HCT116 (cell line): ENCODE measurements around the gene KIFAP3. TPM values are rescaled to one million over a fixed set of nuclear protein-coding genes. Genes with fewer than 3 reads are reported as not detected.
A peak's percentile ranks its signal among the peaks of the same experiment; 100 is the strongest.

Experiments used
- ATAC-seq: fragments of 200-7000 bp; cut with Tn5 transposase; 2 replicates; pipeline ENCODE4 v1.9.1; 2020; ENCODE audit warnings: mild to moderate bottlenecking, moderate library complexity
- BruUV-seq: library from RNA; stranded (reverse); fragments of 400-500 nt; replicated peaks from 2 replicates; lab custom pipeline; 2021; lab: Mats Ljungman, UMichigan
- CTCF ChIA-PET: fragments of 300-600 bp; sonication (Branson Sonifier 250); formaldehyde crosslinking; loops from one replicate; lab custom pipeline; 2021; ENCODE audit warnings: antibody characterized with exemption; lab: Charles Lee
- POLR2A ChIA-PET: fragments of 300-600, 350-600 bp; sonication (Branson Sonifier 250); formaldehyde crosslinking; loops from one replicate; lab custom pipeline; 2021; ENCODE audit warnings: antibody characterized with exemption; lab: Charles Lee
- RAD21 ChIA-PET, 2 experiments: fragments of 300-600 bp; sonication (Branson Sonifier 250); formaldehyde crosslinking; loops; one replicate each; lab custom pipeline; 2023; ENCODE audit warnings: low total read pairs in 2 of 2; ENCODE audit not compliant: uncharacterized antibody in 2 of 2, unreplicated experiment in 2 of 2, low non-redundant PET in 1 of 2; lab: Charles Lee
- DNase-seq: peaks from one replicate; pipeline ENCODE4 v3.0.0-alpha.2; 2010; ENCODE audit warnings: low read depth, low spot score
- H2AFZ ChIP-seq: fragments of 200-600 bp; shearing (Covaris generic), sonication (generic); 2 replicates; pipeline ENCODE4 v1.6.1; 2017; ENCODE audit warnings: low read depth, mixed run types, mixed read lengths, antibody characterized with exemption, low read length; ENCODE audit not compliant: poor library complexity, severe bottlenecking
- H3K27ac ChIP-seq: 2 replicates; pipeline ENCODE4 v1.5.1; 2012; ENCODE audit warnings: low read depth, low read length
- H3K27me3 ChIP-seq: fragments of 200-600 bp; sonication (generic); 2 replicates; pipeline ENCODE4 v1.6.1; 2016; ENCODE audit warnings: mixed run types, low read length, mixed read lengths; ENCODE audit not compliant: insufficient read depth
- H3K36me3 ChIP-seq, 2 experiments: fragments of 200-500 bp in 1 of 2; fragments of 200-600 bp in 1 of 2; sonication (Bioruptor generic) in 1 of 2; sonication (generic) in 1 of 2; 2 replicates each; pipeline versions ENCODE4 v1.5.1 to v1.6.1; 2014 to 2016; ENCODE audit warnings: low read length in 2 of 2, inconsistent platforms in 1 of 2, mixed read lengths in 1 of 2, mixed run types in 1 of 2; ENCODE audit not compliant: insufficient read depth in 2 of 2, control insufficient read depth in 1 of 2
- H3K4me1 ChIP-seq, 2 experiments: fragments of 200-600 bp in 1 of 2; sonication (generic) in 1 of 2; 2 replicates each; pipeline versions ENCODE4 v1.5.1 to v1.6.1; 2012 to 2017; ENCODE audit warnings: low read length in 2 of 2, inconsistent platforms in 1 of 2, mild to moderate bottlenecking in 1 of 2, mixed read lengths in 1 of 2, mixed run types in 1 of 2, moderate library complexity in 1 of 2; ENCODE audit not compliant: insufficient read depth in 2 of 2, control insufficient read depth in 1 of 2
- H3K4me2 ChIP-seq: fragments of 200-600 bp; sonication (generic); 2 replicates; pipeline ENCODE4 v1.6.1; 2017; ENCODE audit warnings: mixed run types, low read length, mixed read lengths
- H3K4me3 ChIP-seq, 2 experiments: fragments of 200-600 bp in 1 of 2; sonication (generic) in 1 of 2; replicated peaks in 1 of 2; 2 replicates each; pipeline ENCODE4 v1.5.1; 2011 to 2016; ENCODE audit warnings: low read length in 2 of 2, control low read depth in 1 of 2, low read depth in 1 of 2, mild to moderate bottlenecking in 1 of 2, mixed read lengths in 1 of 2, mixed run types in 1 of 2
- H3K79me2 ChIP-seq: fragments of 200-600 bp; sonication (generic); 2 replicates; pipeline ENCODE4 v1.6.1; 2017; ENCODE audit warnings: mild to moderate bottlenecking, mixed run types, low read length, moderate library complexity, mixed read lengths; ENCODE audit not compliant: insufficient read depth
- H3K9ac ChIP-seq: fragments of 200-600 bp; sonication (generic); 2 replicates; pipeline ENCODE4 v1.6.1; 2016; ENCODE audit warnings: low read length, mixed read lengths
- H3K9me2 ChIP-seq: fragments of 200-600 bp; sonication (generic), shearing (Covaris generic); 2 replicates; pipeline ENCODE4 v1.6.1; 2017; ENCODE audit warnings: mixed run types, mild to moderate bottlenecking, moderate library complexity; ENCODE audit not compliant: insufficient read depth
- H3K9me3 ChIP-seq, 2 experiments: fragments of 200-500 bp in 1 of 2; fragments of 200-600 bp in 1 of 2; sonication (Bioruptor generic) in 1 of 2; sonication (generic) in 1 of 2; 2 replicates each; pipeline ENCODE4 v1.6.1; 2014 to 2017; ENCODE audit warnings: low read length in 2 of 2, mixed read lengths in 2 of 2, inconsistent platforms in 1 of 2, low read depth in 1 of 2, mild to moderate bottlenecking in 1 of 2, mixed run types in 1 of 2, moderate library complexity in 1 of 2; ENCODE audit not compliant: control insufficient read depth in 1 of 2, insufficient read depth in 1 of 2
- H4K20me1 ChIP-seq: fragments of 200-600 bp; sonication (generic), shearing (Covaris generic); 2 replicates; pipeline ENCODE4 v1.6.1; 2017; ENCODE audit warnings: mixed run types, mild to moderate bottlenecking, moderate library complexity; ENCODE audit not compliant: insufficient read depth
- ATF3 ChIP-seq: IDR thresholded peaks from 2 replicates; pipeline ENCODE4 v1.6.1; 2012
- CBX3 ChIP-seq: IDR thresholded peaks from 2 replicates; pipeline ENCODE4 v1.6.1; 2012; ENCODE audit warnings: low read depth
- CEBPB ChIP-seq: IDR thresholded peaks from 2 replicates; pipeline ENCODE4 v1.6.1; 2012; ENCODE audit warnings: low read depth
- CTCF ChIP-seq, 3 experiments: fragments of 200-600 bp in 1 of 3; sonication (generic) in 1 of 3; IDR thresholded peaks in 2 of 3; conservative IDR thresholded peaks in 1 of 3; 2 replicates each; pipeline ENCODE4 v1.5.1; 2012 to 2017; ENCODE audit warnings: low read depth in 2 of 3, low read length in 2 of 3, antibody characterized with exemption in 1 of 3, borderline replicate concordance in 1 of 3, control low read depth in 1 of 3, mild to moderate bottlenecking in 1 of 3, mixed read lengths in 1 of 3, mixed run types in 1 of 3, moderate library complexity in 1 of 3; ENCODE audit not compliant: insufficient read depth in 1 of 3
- EGR1 ChIP-seq: IDR thresholded peaks from 2 replicates; pipeline ENCODE4 v1.6.1; 2012; ENCODE audit warnings: low read depth
- ELF1 ChIP-seq: IDR thresholded peaks from 2 replicates; pipeline ENCODE4 v1.6.1; 2012; ENCODE audit warnings: low read depth, borderline replicate concordance
- EZH2 ChIP-seq: fragments of 200-600 bp; sonication (generic); IDR thresholded peaks from 2 replicates; pipeline ENCODE4 v1.6.1; 2017; ENCODE audit warnings: antibody characterized with exemption, mixed run types
- EZH2phosphoT487 ChIP-seq: fragments of 200-600 bp; IDR thresholded peaks from 2 replicates; pipeline ENCODE4 v1.6.1; 2018; ENCODE audit warnings: antibody characterized with exemption, borderline replicate concordance
- JUND ChIP-seq: IDR thresholded peaks from 2 replicates; pipeline ENCODE4 v1.6.1; 2012
- POLR2A ChIP-seq: IDR thresholded peaks from 2 replicates; pipeline ENCODE4 v1.7.0; 2011; ENCODE audit warnings: borderline replicate concordance; ENCODE audit not compliant: insufficient read depth, insufficient read length; ENCODE audit errors: extremely low read depth
- POLR2AphosphoS5 ChIP-seq: IDR thresholded peaks from 2 replicates; pipeline ENCODE4 v1.6.1; 2011; ENCODE audit warnings: mild to moderate bottlenecking, low read depth, low read length, moderate library complexity
- RAD21 ChIP-seq: IDR thresholded peaks from 2 replicates; pipeline ENCODE4 v1.6.1; 2012; ENCODE audit warnings: low read depth, mild to moderate bottlenecking
- REST ChIP-seq: IDR thresholded peaks from 2 replicates; pipeline ENCODE4 v1.6.1; 2012; ENCODE audit warnings: low read depth
- SIN3A ChIP-seq: IDR thresholded peaks from 2 replicates; pipeline ENCODE4 v1.6.1; 2012; ENCODE audit warnings: low read depth
- SP1 ChIP-seq: IDR thresholded peaks from 2 replicates; pipeline ENCODE4 v1.6.1; 2012; ENCODE audit warnings: low read depth
- SRF ChIP-seq: IDR thresholded peaks from 2 replicates; pipeline ENCODE4 v1.6.1; 2012; ENCODE audit warnings: low read depth
- YY1 ChIP-seq: IDR thresholded peaks from 2 replicates; pipeline ENCODE4 v1.6.1; 2011; ENCODE audit warnings: low read length, low read depth, moderate library complexity, mild to moderate bottlenecking; ENCODE audit not compliant: insufficient replicate concordance; ENCODE audit errors: extremely low read depth
- ZBTB33 ChIP-seq: IDR thresholded peaks from 2 replicates; pipeline ENCODE4 v1.6.1; 2011; ENCODE audit warnings: mild to moderate bottlenecking, low read length, moderate library complexity; ENCODE audit not compliant: insufficient replicate concordance; ENCODE audit errors: extremely low read depth
- ZFX ChIP-seq: fragments of 450-650 bp; IDR thresholded peaks from 2 replicates; pipeline ENCODE4 v1.6.1; 2017
- ZNF274 ChIP-seq: fragments of 200-500 bp; sonication (Bioruptor generic); IDR thresholded peaks from 2 replicates; pipeline ENCODE4 v1.6.1; 2014; ENCODE audit warnings: mild to moderate bottlenecking, low read depth, low read length, inconsistent platforms
- intact Hi-C: fragments of 100-400 bp; cut with micrococcal nuclease; formaldehyde crosslinking; loops from 2 replicates; pipeline ENCODE4 v1.10.0; 2022
- total RNA-seq: library from RNA; stranded (reverse); gene quantifications from one replicate; pipeline ENCODE4 v1.2.1, GENCODE V29; 2021; ENCODE audit not compliant: unreplicated experiment

Gene KIFAP3
- total RNA-seq, 1 experiment from 2014 or later = 10.8 TPM

GRCh38 chr1:169928438-169929209 is 145.9 kb downstream of the KIFAP3 start:
- Histone ChIP-seq H3K27me3 (no peaks in the 10 kb centered on the region), H3K4me1 (no peaks in the 10 kb centered on the region), H3K9ac (no peak overlapping the region), H4K20me1 (no peaks in the 10 kb centered on the region), H3K36me3 (no peaks in the 10 kb centered on the region), H3K9me3 (no peaks in the 10 kb centered on the region), H3K79me2 (no peaks in the 10 kb centered on the region), H3K9me2 (no peaks in the 10 kb centered on the region), H3K27ac (no peak overlapping the region), H3K4me2 (no peak overlapping the region), H3K4me3 (no peak overlapping the region), H2AFZ (no peak overlapping the region)
- ChIA-PET CTCF (interaction anchor here (0.9 to 1.2 kb wide), 3 partner anchors 8 to 1038 kb away, joined by 3 to 5 read pairs (median 3); no protein-coding TSS in a partner anchor), RAD21 (no interaction called here), POLR2A (no interaction called here)
- peak; percentile 78 for ATAC-seq
- no TSS peak for BruUV-seq
- DNase-seq = peak; percentile 43
- intact Hi-C loops = loop anchor here (1.0 to 5.0 kb wide), 6 partner anchors 529 to 1299 kb away; no protein-coding TSS in a partner anchor
- no peak for TF ChIP-seq YY1
- TF ChIP-seq ATF3 = no peak
- TF ChIP-seq POLR2AphosphoS5 = no peak
- no peak for TF ChIP-seq ZNF274
- TF ChIP-seq ELF1 = no peak
- TF ChIP-seq CEBPB = no peak
- TF ChIP-seq EZH2phosphoT487 = no peak
- TF ChIP-seq SP1 = no peak
- TF ChIP-seq SRF = no peak
- TF ChIP-seq EGR1 = no peak
- no peak for TF ChIP-seq ZBTB33
- TF ChIP-seq SIN3A = no peak
- TF ChIP-seq CBX3 = peak; percentile 24; the same call in 1 of the 2 replicates
- no peak for TF ChIP-seq JUND
- no peak for TF ChIP-seq REST
- no peak for TF ChIP-seq EZH2
- peak; percentile 53 to 85 (median 66) for TF ChIP-seq CTCF (IDR thresholded peaks at IDR 0.05 in 2 of 3, conservative IDR thresholded peaks at IDR 0.05 in 1 of 3; ENCODE audit: borderline replicate concordance in 1 of 3, insufficient read depth in 1 of 3, low read depth in 2 of 3, low read length in 2 of 3)
- TF ChIP-seq RAD21 = peak; percentile 85
- TF ChIP-seq ZFX = no peak
- TF ChIP-seq POLR2A = no peak
